ENCODE results near the gene CCDC107. TPM values are rescaled to one million over a fixed set of nuclear protein-coding genes. Genes with fewer than 3 reads are reported as not detected.

Gene CCDC107
- total and polyA plus RNA-seq, 2 of the 13 experiments (the other 11 are each of a cell fraction or from before 2014, with no cell fraction given): 7.1 to 15.2 TPM

GRCh38 chr9:35657546-35658136, 451 bp upstream of the CCDC107 start, which contains the start of gene RMRP (continued):
- TF ChIP-seq ZZZ3 (CRISPR knock-in tag; IDR thresholded peaks at IDR 0.05; ENCODE audit: borderline replicate concordance) (peak; percentile 90; the same call in 1 of the 2 replicates), AFF4 (CRISPR knock-in tag; IDR thresholded peaks at IDR 0.05) (no peak), FOXP4 (CRISPR knock-in tag; IDR thresholded peaks at IDR 0.05) (peak; percentile 92), KAT7 (CRISPR knock-in tag; IDR thresholded peaks at IDR 0.05; ENCODE audit: borderline replicate concordance) (peak; percentile 78; the same call in 1 of the 2 replicates), SOX13 (IDR thresholded peaks at IDR 0.05) (peak; percentile 51), SOX13 (CRISPR knock-in tag; conservative IDR thresholded peaks at IDR 0.05 in 1 of 2, IDR thresholded peaks at IDR 0.05 in 1 of 2) (peak in 1 of 2 experiments; percentile 82; a peak in 2 of 4 replicates), TRAFD1 (CRISPR knock-in tag; IDR thresholded peaks at IDR 0.05; ENCODE audit: borderline replicate concordance) (no peak; the same call in 1 of the 2 replicates), ZNF878 (CRISPR knock-in tag; IDR thresholded peaks at IDR 0.05) (peak; percentile 96), ZFP36L1 (CRISPR knock-in tag; IDR thresholded peaks at IDR 0.05) (peak; percentile 84; the same call in 1 of the 2 replicates), PHF8 (CRISPR knock-in tag; IDR thresholded peaks at IDR 0.05) (peak; percentile 22; the same call in 1 of the 2 replicates), SRSF4 (IDR thresholded peaks at IDR 0.05; ENCODE audit: low read depth, low read length, poor library complexity, severe bottlenecking) (no peak), ZNF121 (CRISPR knock-in tag; IDR thresholded peaks at IDR 0.05) (no peak; the same call in 1 of the 2 replicates), HOXA5 (CRISPR knock-in tag; IDR thresholded peaks at IDR 0.05) (peak; percentile 96; the same call in 1 of the 2 replicates), ARID4A (CRISPR knock-in tag; IDR thresholded peaks at IDR 0.05; ENCODE audit: borderline replicate concordance) (peak; percentile 86; the same call in 1 of the 2 replicates), ZNF430 (CRISPR knock-in tag; IDR thresholded peaks at IDR 0.05) (peak; percentile 94; the same call in 1 of the 2 replicates), ZNF605 (CRISPR knock-in tag; IDR thresholded peaks at IDR 0.05) (peak; percentile 97), MEIS1 (CRISPR knock-in tag; IDR thresholded peaks at IDR 0.05; ENCODE audit: borderline replicate concordance) (peak; percentile 91)
